Neuron (in vitro differentiated cells): Measurements from ENCODE around the gene HSD17B11.
"Not testable (repeated sequence)": the region's sequence is repeated elsewhere in the genome, so short reads cannot be mapped to it uniquely, and the experiment has no call there.

Experiments
- H2AFZ ChIP-seq: one replicate; pipeline ENCODE4 v1.6.1; 2013; ENCODE audit warnings: low read depth, mild to moderate bottlenecking, inconsistent platforms, low read length, moderate library complexity
- H3K27me3 ChIP-seq: one replicate; pipeline ENCODE4 v1.6.1; 2013; ENCODE audit warnings: low read length; ENCODE audit not compliant: insufficient read depth
- H3K36me3 ChIP-seq: one replicate; pipeline ENCODE4 v1.6.1; 2013; ENCODE audit warnings: low read length; ENCODE audit not compliant: insufficient read depth
- H3K4me1 ChIP-seq: one replicate; pipeline ENCODE4 v1.6.1; 2013; ENCODE audit warnings: low read length; ENCODE audit not compliant: insufficient read depth
- H3K4me3 ChIP-seq: 2 replicates; pipeline ENCODE4 v1.5.1; 2013; ENCODE audit warnings: mild to moderate bottlenecking, low read length, moderate library complexity
- H3K9me3 ChIP-seq: one replicate; pipeline ENCODE4 v1.6.1; 2013; ENCODE audit warnings: low read length

HSD17B11 gene

DNA sequence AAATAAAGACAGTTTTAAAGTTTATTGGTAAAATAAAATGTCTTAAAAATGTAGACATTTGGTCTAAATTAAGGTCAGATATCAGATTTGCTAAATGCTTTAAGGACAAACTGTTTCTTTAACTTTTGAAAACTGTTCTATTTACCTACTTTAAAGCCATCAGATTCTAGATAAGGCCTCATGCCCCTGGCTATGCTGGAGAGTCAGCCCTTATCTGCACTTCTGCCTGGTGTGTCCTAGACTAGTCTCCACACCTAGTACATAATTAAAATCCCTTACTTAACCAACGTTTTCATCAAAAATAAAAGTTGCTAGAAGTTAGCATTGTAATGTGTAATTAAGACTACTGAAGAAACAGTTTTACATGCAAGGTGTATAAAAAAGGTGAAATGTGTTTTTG, 25.6 kb downstream of the HSD17B11 start:
- Histone ChIP-seq H3K4me3 (no peak overlapping the region), H2AFZ (no peak overlapping the region), H3K9me3 (no peaks in the 10 kb centered on the region), H3K36me3 (peaks cover 26% of the 10 kb centered on the region), H3K27me3 (no peaks in the 10 kb centered on the region), H3K4me1 (no peaks in the 10 kb centered on the region)

DNA sequence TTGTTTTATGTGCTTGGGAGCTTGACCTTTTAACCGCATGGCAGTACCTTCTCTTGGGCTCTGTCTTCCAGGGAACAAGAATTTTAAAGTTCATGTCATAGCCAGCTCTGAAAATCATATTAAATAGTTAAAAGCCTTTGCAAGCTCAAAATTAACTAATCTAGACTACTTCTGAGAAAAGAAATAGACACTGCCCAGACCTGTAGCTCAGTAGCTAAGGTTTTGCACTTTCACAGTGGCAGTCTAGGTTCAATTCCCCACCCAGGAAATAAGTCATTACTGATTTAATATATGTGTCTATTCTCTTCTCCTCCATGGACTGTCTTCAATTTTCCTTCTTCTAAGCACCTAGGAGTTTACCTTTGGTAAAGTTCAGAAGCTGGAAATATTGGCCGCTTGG, 27.4 kb downstream of the HSD17B11 start:
- peaks cover 32% of the 10 kb centered on the region for H3K36me3 ChIP-seq

DNA sequence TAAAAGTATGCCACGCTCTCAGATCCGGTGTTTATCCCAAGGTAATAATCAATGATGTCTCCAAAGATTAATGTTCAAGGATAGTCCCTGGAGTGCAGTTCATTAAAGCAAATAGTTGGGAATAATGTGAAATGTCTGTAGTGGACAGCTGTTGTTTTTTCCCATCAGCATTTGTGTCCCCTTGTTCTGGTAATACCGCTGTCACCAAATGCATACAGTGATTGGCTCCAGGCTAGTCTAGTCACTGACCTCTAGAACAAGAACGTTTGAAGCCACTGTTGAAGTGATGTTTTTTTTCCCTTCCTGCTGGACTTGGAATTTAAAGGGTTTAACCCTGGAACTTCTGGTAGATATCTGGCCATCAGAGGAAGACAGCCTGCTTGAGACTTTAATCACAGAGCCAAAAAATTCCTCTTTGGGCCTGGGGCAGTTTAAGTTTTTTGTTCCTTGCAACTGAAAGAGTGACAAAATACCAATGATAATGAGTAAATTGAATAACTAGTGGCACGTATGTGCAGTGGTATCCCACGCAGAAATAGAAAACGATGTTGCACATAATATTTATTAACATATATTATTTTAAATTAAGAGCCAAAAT, 30.6 kb downstream of the HSD17B11 start:
- H3K9me3 ChIP-seq, result peaks cover 3% of the 10 kb centered on the region
- no peak overlapping the region for H2AFZ ChIP-seq
- H3K4me1 ChIP-seq, result no peaks in the 10 kb centered on the region
- H3K4me3 ChIP-seq, result no peak overlapping the region
- H3K27me3 ChIP-seq, result no peaks in the 10 kb centered on the region
- peaks cover 30% of the 10 kb centered on the region for H3K36me3 ChIP-seq

More for the DNA sequence above, 27.4 kb downstream of the HSD17B11 start:
- Histone ChIP-seq H2AFZ (no peak overlapping the region), H3K9me3 (peaks cover 3% of the 10 kb centered on the region), H3K4me1 (no peaks in the 10 kb centered on the region), H3K27me3 (no peaks in the 10 kb centered on the region), H3K4me3 (no peak overlapping the region)

DNA sequence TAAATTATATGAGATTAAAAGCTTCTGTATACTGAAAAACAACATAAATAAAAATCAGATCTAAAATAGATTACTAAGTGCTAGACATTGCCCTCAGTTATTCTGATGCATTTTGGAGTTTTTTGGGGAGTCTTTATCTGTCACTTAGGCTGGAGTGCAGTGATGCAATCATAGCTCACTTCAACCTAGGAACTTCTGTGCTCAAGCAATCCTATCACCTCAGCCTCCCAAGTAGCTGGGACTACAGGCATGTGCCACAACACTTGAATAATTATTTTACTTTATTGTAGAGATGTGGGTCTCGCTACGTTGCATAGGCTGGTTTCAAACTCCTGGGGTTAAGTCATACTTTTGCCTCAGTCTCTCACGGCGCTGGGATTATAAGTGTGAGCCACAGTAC, 31.7 kb downstream of the HSD17B11 start:
- H3K27me3 ChIP-seq, result no peaks in the 10 kb centered on the region
- H2AFZ ChIP-seq, result no peak overlapping the region
- peaks cover 21% of the 10 kb centered on the region for H3K36me3 ChIP-seq
- peaks cover 3% of the 10 kb centered on the region for H3K9me3 ChIP-seq
- H3K4me1 ChIP-seq, result no peaks in the 10 kb centered on the region
- no peak overlapping the region for H3K4me3 ChIP-seq

DNA sequence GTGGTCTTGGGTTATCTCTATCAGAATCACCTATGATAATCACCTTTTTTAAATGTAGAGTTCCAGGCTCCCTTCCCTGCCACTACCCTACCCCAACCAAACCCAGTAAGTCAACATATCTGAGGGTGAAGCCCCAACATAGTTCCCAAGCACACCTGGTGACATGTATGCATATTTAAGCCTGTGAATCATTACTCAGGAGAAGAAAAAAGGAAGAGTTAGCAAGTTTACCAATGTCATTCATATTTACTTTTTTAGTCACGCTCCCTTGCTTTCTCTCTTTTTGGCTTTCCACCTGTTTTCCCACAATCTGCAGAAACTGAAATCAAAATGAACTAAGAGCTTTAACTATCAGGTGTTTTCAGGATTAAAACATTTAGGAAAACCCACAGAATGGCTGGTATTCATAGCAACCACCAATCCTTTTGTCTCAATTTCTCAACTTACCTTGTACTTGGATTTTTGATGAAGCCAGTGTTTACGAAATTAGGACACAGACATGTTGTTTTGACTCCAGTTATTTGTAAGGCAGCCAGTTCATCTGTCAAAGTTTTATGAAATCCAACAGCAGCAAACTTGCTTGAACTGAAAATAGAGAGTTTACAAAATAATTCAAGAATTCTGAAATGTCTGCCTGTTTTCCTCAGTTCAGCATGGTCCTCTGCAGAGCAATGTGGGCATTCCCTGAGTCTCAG, 34.0 kb downstream of the HSD17B11 start:
- peaks cover 15% of the 10 kb centered on the region for H3K36me3 ChIP-seq
- no peak overlapping the region for H3K4me3 ChIP-seq
- H3K4me1 ChIP-seq, result no peaks in the 10 kb centered on the region
- no peaks in the 10 kb centered on the region for H3K27me3 ChIP-seq
- H3K9me3 ChIP-seq, result peaks cover 3% of the 10 kb centered on the region
- no peak overlapping the region for H2AFZ ChIP-seq

DNA sequence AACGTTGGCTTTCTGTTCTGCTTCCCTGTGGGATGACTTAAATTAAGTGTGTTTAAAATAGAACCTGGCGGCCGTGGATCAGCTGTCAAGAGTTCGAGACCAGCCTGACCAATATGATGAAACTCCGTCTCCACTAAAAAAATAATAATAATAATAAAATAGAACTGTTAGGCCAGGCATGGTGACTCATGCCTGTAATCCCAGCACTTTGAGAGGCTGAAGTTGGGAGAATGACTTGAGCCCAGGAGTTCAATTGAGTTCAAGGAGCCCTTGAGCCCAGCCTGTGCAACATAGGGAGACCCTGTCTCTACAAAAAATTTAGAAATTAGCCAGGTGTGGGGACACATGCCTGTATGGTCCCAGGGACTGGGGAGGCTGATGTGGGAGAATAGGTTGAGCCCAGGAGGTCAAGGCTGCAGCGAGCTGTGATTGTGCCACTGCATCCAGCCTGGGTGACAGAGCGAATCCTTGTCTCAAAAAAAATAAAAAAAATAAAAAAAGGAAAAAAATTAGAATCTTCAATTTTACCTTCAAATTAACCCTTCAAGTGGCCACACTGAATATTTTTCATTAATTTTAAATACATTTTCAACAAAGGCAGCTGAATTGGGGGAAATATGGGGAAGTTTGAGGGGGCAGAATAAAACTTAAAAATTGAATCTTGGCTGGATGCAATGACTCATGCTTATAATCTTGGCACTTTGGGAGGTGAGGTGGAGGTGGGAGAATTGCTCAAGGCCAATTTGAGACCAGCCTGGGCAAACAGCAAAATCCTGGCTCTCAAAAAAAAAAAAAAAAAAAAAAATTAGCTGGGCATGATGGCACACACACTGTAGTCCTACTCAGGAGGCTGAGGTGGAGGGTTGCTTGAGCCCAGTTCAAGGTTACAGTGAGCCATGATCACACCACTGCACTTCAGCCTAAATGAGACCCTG, 36.6 kb downstream of the HSD17B11 start:
- Histone ChIP-seq H3K9me3 (peaks cover 3% of the 10 kb centered on the region), H2AFZ (no peak overlapping the region), H3K4me1 (no peaks in the 10 kb centered on the region), H3K4me3 (no peak overlapping the region), H3K27me3 (no peaks in the 10 kb centered on the region), H3K36me3 (peaks cover 11% of the 10 kb centered on the region)

DNA sequence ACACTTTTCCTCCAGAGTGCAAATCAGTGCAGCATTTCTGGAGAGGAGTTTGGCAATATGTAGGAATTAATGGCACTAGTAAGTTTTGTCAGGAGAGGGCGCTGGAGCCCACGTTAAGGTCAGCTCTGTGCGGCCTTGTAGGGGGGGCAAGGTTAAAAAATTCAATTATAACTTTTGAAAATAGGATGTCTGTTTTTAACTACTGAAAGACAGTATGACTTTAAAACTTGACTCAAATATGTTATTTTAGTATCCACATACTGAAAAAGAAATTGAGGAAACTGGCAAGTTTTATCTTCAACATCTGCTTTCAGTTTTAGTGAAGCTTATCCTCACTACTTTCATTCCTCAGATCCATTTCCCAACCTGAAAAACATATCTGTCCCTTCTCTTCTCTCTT, 37.4 kb downstream of the HSD17B11 start:
- Histone ChIP-seq H3K27me3 (no peaks in the 10 kb centered on the region), H3K36me3 (peaks cover 9% of the 10 kb centered on the region), H3K4me1 (no peaks in the 10 kb centered on the region), H3K9me3 (no peaks in the 10 kb centered on the region), H3K4me3 (no peak overlapping the region), H2AFZ (no peak overlapping the region)

DNA sequence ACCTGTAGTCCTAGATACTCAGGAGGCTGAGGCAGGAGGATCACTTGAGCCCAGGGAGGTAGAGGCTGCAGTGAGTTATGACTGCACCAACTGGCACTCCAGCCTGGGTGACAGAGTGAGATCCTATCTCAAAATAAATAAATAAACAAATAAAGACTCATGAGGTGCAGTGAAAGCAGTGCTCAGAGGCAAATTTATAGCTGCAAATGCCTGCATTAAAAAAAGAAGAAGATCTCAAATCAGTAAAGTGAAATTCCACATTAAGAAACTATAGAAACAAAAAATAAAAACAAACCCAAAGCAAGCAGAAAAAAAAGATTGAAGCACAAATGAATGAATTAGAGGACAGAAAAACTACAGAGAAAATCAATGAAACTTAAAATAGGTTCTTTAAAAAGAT, 45.8 kb downstream of the HSD17B11 start:
- Histone ChIP-seq H2AFZ (no peak overlapping the region), H3K4me1 (no peaks in the 10 kb centered on the region), H3K36me3 (peaks cover 8% of the 10 kb centered on the region), H3K27me3 (no peaks in the 10 kb centered on the region), H3K9me3 (peaks cover 5% of the 10 kb centered on the region), H3K4me3 (no peak overlapping the region)

DNA sequence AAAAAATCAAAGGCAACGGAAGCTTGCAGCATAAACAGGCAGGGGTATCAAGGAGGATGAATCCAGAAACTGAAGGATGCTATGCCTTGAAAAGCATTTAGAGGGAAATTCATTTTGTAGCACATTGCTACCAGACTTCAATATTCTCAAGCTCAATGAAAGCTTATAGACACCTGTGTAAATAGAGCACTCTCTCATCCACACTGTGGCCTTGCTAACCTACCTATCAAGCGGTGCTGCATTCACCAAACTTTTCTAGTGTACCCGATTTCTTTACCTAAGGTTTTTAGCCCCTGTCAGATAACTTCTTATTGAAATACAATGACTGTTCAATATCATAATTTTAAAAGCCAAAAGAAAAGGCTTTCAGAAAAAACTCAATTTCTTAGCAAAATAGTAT, 48.1 kb downstream of the HSD17B11 start:
- Histone ChIP-seq H2AFZ (no peak overlapping the region), H3K9me3 (peaks cover 5% of the 10 kb centered on the region), H3K4me3 (no peak overlapping the region), H3K4me1 (no peaks in the 10 kb centered on the region), H3K27me3 (no peaks in the 10 kb centered on the region), H3K36me3 (peaks cover 8% of the 10 kb centered on the region)

DNA sequence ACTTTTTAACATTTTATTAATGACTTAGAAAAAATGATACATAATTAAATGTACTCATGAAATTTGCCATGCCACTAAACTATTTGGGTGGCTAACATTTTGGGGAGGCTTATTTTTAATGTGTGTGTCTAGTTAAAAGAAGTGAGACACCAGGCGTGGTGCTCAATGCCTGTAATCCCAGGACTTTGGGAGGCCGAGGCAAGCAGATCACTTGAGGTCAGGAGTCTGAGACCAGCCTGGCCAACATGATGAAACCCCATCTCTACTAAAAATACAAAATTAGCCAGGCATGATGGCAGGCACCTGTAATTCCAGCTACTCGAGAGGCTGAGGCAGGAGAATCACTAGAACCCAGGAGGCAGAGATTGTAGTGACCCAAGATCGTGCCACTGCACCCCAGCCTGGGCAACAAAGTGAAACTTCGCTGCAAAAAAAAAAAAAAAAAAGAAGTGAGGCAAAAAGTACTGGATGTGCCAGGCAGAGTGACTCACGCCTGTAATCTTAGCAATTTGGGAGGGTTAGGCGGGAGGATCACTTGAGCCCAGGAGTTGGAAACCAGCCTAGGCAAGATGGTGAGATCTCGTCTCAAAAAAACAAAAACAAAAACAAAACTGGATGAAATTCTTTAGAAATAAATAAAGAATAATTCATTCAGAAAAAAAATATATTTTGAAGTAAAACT, 48.9 kb downstream of the HSD17B11 start:
- H2AFZ ChIP-seq, H3K36me3 ChIP-seq, H3K27me3 ChIP-seq, H3K4me1 ChIP-seq, H3K9me3 ChIP-seq, H3K4me3 ChIP-seq: not testable (repeated sequence)

DNA sequence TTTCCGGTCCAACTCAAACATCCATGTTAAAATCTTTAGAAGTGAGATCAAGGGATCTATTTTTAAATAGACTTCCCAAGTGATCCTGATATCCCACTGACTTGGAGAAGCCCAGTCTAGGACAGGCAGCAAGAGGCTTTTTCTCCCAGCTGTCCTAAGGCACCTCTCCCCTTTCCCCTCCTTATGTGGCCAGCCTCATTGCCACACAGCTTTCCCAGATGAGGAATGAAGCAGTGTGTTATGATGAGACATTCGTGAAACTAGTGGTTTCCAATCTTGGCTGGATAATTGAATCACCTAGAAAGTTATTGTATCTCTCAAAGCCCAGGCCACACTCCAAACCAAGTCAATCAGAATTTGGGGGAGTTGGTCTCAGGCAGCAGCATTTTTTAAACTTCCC, 51.5 kb downstream of the HSD17B11 start:
- Histone ChIP-seq H3K4me3 (no peak overlapping the region), H3K9me3 (peaks cover 2% of the 10 kb centered on the region), H3K4me1 (no peaks in the 10 kb centered on the region), H3K36me3 (peaks cover 8% of the 10 kb centered on the region), H2AFZ (no peak overlapping the region), H3K27me3 (no peaks in the 10 kb centered on the region)

DNA sequence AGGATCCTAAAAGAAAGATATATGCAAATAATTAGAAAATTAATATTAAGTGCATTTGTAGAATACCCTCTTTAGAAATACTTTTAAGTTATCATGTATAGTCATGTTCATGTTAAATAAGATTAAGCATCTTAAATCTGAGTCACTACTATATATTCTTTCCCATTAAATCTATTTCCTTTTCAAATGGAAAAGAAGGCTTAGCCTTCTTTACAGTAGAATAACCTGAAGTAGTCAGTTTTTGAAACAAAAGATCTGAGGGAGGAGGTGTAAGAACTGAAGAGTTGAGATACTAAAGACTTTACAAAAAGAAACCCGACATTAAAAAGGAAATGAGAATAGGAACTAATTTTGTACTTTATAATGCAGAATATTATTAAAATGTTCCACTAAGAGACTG, 53.6 kb downstream of the HSD17B11 start:
- Histone ChIP-seq H3K36me3 (peaks cover 4% of the 10 kb centered on the region), H3K9me3 (peaks cover 8% of the 10 kb centered on the region), H2AFZ (no peak overlapping the region), H3K4me3 (no peak overlapping the region), H3K27me3 (no peaks in the 10 kb centered on the region), H3K4me1 (no peaks in the 10 kb centered on the region)

DNA sequence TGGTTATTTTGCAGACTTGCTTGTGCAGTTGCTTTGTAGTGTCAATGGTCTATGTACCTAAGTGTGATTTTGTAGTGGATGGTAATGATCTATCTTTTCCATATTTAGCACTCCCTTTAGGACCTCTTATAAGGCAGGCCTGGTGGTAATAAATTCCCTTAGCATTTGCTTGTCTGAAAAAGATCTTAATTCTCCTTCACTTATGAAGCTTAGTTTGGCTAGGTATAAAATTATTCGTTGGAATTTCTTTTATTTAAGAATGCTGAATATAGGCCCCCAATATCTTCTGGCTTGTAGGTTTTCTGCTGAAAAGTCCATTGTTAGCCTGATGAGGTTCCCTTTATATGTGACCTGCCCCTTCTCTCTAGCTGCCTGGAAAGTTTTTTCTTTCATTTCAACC, 57.7 kb downstream of the HSD17B11 start:
- peaks cover 4% of the 10 kb centered on the region for H3K36me3 ChIP-seq
- no peak overlapping the region for H3K4me3 ChIP-seq
- H3K4me1 ChIP-seq, result no peaks in the 10 kb centered on the region
- H2AFZ ChIP-seq, result no peak overlapping the region
- H3K9me3 ChIP-seq, result peaks cover 8% of the 10 kb centered on the region
- no peaks in the 10 kb centered on the region for H3K27me3 ChIP-seq
